Adrenal gland (tissue), 5 donors: ENCODE measurements around the gene ZNF319.

Experiments
- CTCF ChIP-seq, 6 experiments: fragments of 450-650 bp in 4 of 6; fragments of 200-600 bp in 2 of 6; sonication (generic) in 1 of 6; IDR thresholded peaks; 1 replicate in 5 of 6; 2 replicates in 1 of 6; pipeline versions ENCODE4 v1.5.1 to v1.8.0; 2016 to 2021; ENCODE audit warnings: antibody characterized with exemption in 6 of 6, mild to moderate bottlenecking in 2 of 6, moderate library complexity in 1 of 6
- POLR2A ChIP-seq, 2 donors: fragments of 450-650 bp; IDR thresholded peaks; one replicate each; pipeline ENCODE4 v1.6.1; 2017; ENCODE audit warnings: antibody characterized with exemption in 2 of 2, mild to moderate bottlenecking in 2 of 2, moderate library complexity in 1 of 2
- donor health status: DM: no; HTN: no; CAD: no.

GRCh38 chr16:58000706-58001676 lies 519 bp upstream of the ZNF319 start, which contains the start of gene USB1:
- peak in 1 of 2 donors; percentile 71 for TF ChIP-seq POLR2A (IDR thresholded peaks at IDR 0.05)
- TF ChIP-seq CTCF (IDR thresholded peaks at IDR 0.05): peak; percentile 20 to 78 (median 60)
